Measurements from ENCODE around the gene DLX1. TPM values are rescaled to one million over a fixed set of nuclear protein-coding genes. Genes with fewer than 3 reads are reported as not detected.

Gene DLX1
- polyA plus RNA-seq, 3 donors, result 0.05 TPM; not detected in 2

DNA sequence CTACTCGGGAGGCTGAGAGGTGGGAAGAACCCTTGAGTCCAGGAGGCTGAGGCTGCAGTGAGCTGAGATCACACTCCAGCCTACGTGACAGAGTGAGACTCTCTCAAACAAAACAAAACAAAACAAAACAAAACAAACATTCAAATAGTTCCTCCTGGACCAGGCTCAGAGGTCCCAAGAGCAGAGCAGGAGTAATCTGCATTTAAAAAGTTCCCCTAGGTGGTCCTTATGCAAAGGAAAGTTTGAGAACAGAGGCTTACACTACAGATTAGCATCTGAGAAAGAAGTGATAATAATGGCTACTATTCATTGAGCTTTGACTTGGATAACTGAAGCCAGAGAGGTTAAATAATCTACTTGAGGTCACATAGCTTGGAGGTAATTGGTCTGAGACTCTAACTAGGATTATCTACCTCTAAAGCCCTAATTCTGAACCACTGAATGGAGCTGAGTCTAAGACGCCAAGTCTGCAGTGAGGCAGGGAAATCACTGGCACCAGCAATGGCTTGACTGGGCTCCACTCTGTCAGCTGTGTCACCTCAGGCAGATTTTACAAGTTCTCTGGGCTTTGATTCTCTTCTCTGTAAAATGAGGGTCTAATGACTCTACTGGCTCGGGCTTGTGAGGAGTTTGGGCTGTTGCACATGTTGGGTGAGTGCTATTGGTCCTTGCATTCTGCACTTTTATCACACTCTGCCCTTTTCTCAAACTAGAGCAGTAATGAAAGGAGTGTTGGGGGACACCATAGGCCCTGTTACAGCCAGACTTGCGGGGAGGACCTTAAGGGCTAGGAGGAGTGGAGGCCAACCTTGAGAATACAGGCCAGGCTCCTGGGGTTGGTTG lies 46.6 kb downstream of the DLX1 start:
- Histone ChIP-seq H3K9ac (ENCODE audit: insufficient read depth, low read length, poor library complexity, severe bottlenecking) (no peak overlapping the region), H3K4me1 (ENCODE audit: control insufficient read depth in 1 of 2, insufficient read depth in 2 of 2, low read length in 2 of 2) (no peaks in the 10 kb centered on the region), H3K4me3 (replicated peaks in 1 of 3; ENCODE audit: low read depth in 2 of 3, low read length in 3 of 3) (no peak overlapping the region), H3K79me2 (ENCODE audit: insufficient read depth, low read length) (no peaks in the 10 kb centered on the region), H3K27me3 (ENCODE audit: control insufficient read depth in 2 of 2, insufficient read depth in 2 of 2, low read length in 2 of 2) (no peaks in the 10 kb centered on the region), H3K9me3 (replicated peaks in 1 of 2; ENCODE audit: control insufficient read depth in 1 of 2, insufficient read depth in 1 of 2, low read length in 2 of 2) (no peaks in the 10 kb centered on the region), H3K27ac (ENCODE audit: low read depth in 1 of 2, low read length in 2 of 2) (no peak overlapping the region), H2AFZ (ENCODE audit: insufficient read depth, low read depth, low read length, poor library complexity, severe bottlenecking) (no peak overlapping the region), H4K20me1 (ENCODE audit: insufficient read depth, low read length) (no peaks in the 10 kb centered on the region), H3K36me3 (replicated peaks in 1 of 2; ENCODE audit: control insufficient read depth in 1 of 2, insufficient read depth in 2 of 2, low read length in 2 of 2) (no peaks in the 10 kb centered on the region), H3K4me2 (replicated peaks; ENCODE audit: extremely low read depth, low read length, poor library complexity, severe bottlenecking) (no peak overlapping the region)
- Mint-ChIP-seq H3K36me3 (no peaks in the 10 kb centered on the region), H3K27me3 (ENCODE audit: low read depth in 3 of 3) (peaks cover 1 to 2% (median 2%) of the 10 kb centered on the region in 3 donors), H3K4me1 (no peaks in the 10 kb centered on the region), H3K4me3 (no peak overlapping the region), H3K27ac (peak overlapping the region in 1 of 7 donors; percentile 24), H3K9me3 (peaks cover 0 to 3% (median 0%) of the 10 kb centered on the region in 7 donors)
- TF ChIP-seq, protein P1, sequence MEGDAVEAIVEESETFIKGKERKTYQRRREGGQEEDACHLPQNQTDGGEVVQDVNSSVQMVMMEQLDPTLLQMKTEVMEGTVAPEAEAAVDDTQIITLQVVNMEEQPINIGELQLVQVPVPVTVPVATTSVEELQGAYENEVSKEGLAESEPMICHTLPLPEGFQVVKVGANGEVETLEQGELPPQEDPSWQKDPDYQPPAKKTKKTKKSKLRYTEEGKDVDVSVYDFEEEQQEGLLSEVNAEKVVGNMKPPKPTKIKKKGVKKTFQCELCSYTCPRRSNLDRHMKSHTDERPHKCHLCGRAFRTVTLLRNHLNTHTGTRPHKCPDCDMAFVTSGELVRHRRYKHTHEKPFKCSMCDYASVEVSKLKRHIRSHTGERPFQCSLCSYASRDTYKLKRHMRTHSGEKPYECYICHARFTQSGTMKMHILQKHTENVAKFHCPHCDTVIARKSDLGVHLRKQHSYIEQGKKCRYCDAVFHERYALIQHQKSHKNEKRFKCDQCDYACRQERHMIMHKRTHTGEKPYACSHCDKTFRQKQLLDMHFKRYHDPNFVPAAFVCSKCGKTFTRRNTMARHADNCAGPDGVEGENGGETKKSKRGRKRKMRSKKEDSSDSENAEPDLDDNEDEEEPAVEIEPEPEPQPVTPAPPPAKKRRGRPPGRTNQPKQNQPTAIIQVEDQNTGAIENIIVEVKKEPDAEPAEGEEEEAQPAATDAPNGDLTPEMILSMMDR (IDR thresholded peaks at IDR 0.05), result no peak
- no peak for DNase-seq
- intact Hi-C loops (cut with micrococcal nuclease), result no loop called here
- 96% methylated on average over 2 of the region's 5 CpGs for whole genome bisulfite sequencing (ENCODE audit: insufficient coverage)

DNA sequence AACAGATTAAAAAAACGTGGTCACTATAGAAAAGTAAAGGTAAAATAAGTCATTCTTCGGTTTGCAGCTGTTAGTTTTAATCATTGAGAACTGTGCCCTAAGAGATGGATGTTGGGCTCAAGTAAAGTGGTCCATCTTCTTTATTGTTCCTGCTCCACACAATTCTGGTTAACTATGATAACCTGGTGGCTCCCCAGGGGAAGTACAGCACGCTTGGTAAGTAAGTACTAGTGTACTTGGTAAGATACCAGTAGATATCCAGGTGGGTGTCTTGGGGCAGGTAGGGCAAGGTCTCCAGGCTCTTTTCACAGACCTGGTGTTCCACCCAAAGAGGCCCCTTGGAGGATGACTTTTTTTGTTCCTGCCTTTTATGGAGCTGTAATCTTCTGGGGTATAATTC lies 49.0 kb downstream of the DLX1 start:
- Mint-ChIP-seq H3K27me3 (ENCODE audit: low read depth in 3 of 3) (peaks cover 1 to 2% (median 2%) of the 10 kb centered on the region in 3 donors), H3K4me1 (no peaks in the 10 kb centered on the region)

More for the DNA sequence above, 49.0 kb downstream of the DLX1 start:
- no peak overlapping the region for H3K9ac ChIP-seq (ENCODE audit: insufficient read depth, low read length, poor library complexity, severe bottlenecking)
- H2AFZ ChIP-seq (ENCODE audit: insufficient read depth, low read depth, low read length, poor library complexity, severe bottlenecking), result no peak overlapping the region
- Mint-ChIP-seq H3K9me3 (peaks cover 0 to 3% (median 0%) of the 10 kb centered on the region in 7 donors), H3K4me3 (no peak overlapping the region), H3K36me3 (no peaks in the 10 kb centered on the region), H3K27ac (no peak overlapping the region)
- no peak overlapping the region for H3K27ac ChIP-seq (ENCODE audit: low read depth in 1 of 2, low read length in 2 of 2)
- no peaks in the 10 kb centered on the region for H3K79me2 ChIP-seq (ENCODE audit: insufficient read depth, low read length)
- no peaks in the 10 kb centered on the region for H3K27me3 ChIP-seq (ENCODE audit: control insufficient read depth in 2 of 2, insufficient read depth in 2 of 2, low read length in 2 of 2)
- intact Hi-C loops (cut with micrococcal nuclease), result no loop called here
- TF ChIP-seq, protein P1 (IDR thresholded peaks at IDR 0.05), result no peak
- no peak overlapping the region for H3K4me3 ChIP-seq (replicated peaks in 1 of 3; ENCODE audit: low read depth in 2 of 3, low read length in 3 of 3)
- no peaks in the 10 kb centered on the region for H3K9me3 ChIP-seq (replicated peaks in 1 of 2; ENCODE audit: control insufficient read depth in 1 of 2, insufficient read depth in 1 of 2, low read length in 2 of 2)
- H4K20me1 ChIP-seq (ENCODE audit: insufficient read depth, low read length), result no peaks in the 10 kb centered on the region
- WGBS (ENCODE audit: insufficient coverage), result 100% methylated on average over 2 of the region's 3 CpGs
- no peaks in the 10 kb centered on the region for H3K36me3 ChIP-seq (replicated peaks in 1 of 2; ENCODE audit: control insufficient read depth in 1 of 2, insufficient read depth in 2 of 2, low read length in 2 of 2)
- no peak overlapping the region for H3K4me2 ChIP-seq (replicated peaks; ENCODE audit: extremely low read depth, low read length, poor library complexity, severe bottlenecking)
- DNase-seq, result no peak
- H3K4me1 ChIP-seq (ENCODE audit: control insufficient read depth in 1 of 2, insufficient read depth in 2 of 2, low read length in 2 of 2), result no peaks in the 10 kb centered on the region
